Measurements from ENCODE around the gene PIP5K1C.

Gene PIP5K1C

DNA sequence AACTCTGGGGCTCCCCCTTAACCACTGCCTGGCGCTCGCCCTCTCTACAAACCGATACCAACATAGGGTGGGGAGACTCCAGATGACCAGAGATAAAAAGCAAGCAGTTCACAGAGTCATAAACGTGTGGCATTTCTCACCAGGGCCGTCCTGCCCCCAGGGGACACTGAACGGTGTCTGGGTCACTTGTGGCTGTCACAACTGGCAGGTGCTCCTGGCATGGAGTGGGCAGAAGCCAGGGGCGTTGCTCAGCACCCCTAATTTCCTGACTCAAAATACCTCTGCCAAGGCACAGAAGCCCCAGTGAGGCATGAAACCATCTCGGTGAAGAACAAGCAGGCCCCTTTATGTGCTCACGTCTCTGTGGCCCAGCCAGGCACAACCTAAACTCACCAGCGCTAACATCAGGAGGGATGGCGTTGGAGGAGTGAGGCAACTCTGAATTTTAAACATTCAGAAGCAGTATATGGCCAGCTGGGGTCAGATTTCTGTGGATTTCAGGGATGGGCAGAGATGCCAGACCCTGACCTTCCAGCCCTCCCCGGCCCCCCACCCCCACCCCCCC lies 1.8 kb downstream of the PIP5K1C start:
- Histone ChIP-seq H3K27ac (peak overlapping the region; percentile 82 to 97), H3K4me3 (peak overlapping the region; percentile 99)
- no peak for DNase-seq (ENCODE audit: low spot score)
- TF ChIP-seq, protein P1, sequence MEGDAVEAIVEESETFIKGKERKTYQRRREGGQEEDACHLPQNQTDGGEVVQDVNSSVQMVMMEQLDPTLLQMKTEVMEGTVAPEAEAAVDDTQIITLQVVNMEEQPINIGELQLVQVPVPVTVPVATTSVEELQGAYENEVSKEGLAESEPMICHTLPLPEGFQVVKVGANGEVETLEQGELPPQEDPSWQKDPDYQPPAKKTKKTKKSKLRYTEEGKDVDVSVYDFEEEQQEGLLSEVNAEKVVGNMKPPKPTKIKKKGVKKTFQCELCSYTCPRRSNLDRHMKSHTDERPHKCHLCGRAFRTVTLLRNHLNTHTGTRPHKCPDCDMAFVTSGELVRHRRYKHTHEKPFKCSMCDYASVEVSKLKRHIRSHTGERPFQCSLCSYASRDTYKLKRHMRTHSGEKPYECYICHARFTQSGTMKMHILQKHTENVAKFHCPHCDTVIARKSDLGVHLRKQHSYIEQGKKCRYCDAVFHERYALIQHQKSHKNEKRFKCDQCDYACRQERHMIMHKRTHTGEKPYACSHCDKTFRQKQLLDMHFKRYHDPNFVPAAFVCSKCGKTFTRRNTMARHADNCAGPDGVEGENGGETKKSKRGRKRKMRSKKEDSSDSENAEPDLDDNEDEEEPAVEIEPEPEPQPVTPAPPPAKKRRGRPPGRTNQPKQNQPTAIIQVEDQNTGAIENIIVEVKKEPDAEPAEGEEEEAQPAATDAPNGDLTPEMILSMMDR (IDR thresholded peaks at IDR 0.05), result no peak

DNA sequence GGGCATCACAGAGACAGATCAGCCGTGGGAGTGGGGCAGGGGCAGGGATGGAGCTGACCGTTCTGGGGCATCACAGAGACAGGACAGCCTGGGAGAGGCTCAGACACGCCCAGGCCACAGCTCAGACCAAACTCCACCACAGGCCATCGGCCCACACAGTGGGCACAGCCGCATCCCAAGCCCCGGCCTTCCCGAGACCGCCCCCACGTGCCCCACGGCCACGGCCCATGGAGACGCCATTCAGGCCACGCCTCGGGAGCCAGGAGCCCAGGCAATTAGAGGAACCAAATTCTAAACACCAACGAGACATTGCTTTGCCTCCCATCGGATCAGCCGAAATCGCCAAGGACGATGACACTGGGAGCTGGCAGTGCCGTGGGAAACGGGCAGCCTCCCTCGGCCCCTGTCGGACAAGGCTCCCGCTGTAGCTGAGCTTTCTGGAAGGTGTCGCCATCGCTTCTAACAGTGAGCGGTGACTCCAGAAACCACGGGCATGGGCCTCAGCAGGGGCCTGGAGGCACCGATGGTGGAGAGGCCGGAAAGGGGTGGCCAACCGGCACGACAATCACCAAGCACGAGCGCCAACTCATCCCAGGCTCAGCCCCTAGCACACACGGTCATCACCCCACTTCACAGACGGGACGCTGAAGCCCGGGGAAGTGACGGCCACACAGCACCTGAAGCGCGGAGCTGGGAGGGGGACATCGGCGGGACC lies 2.4 kb downstream of the PIP5K1C start:
- H3K27ac ChIP-seq, result peak overlapping the region; percentile 82 to 97
- H3K4me3 ChIP-seq, result peak overlapping the region; percentile 99

DNA sequence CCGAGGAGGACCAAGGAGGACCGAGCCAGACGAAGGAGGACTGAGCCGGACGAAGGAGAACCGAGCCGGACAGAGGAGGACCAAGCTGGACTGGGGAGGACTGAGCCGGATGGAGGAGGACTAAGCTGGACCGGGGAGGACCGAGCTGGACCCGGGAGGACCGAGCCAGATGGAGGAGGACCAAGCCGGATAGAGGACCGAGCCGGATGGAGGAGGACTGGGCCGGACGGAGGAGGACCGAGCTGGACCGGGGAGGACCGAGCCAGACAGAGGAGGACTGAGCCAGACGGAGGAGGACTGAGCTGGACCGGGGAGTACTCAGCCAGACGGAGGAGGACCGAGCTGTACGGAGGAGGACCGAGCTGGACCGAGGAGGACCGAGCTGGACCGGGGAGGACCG lies 3.2 kb downstream of the PIP5K1C start:
- DNase-seq (ENCODE audit: low spot score), result no peak

More for the DNA sequence above, 2.4 kb downstream of the PIP5K1C start:
- no peak for DNase-seq (ENCODE audit: low spot score)
- TF ChIP-seq, protein P1 (IDR thresholded peaks at IDR 0.05), result no peak

DNA sequence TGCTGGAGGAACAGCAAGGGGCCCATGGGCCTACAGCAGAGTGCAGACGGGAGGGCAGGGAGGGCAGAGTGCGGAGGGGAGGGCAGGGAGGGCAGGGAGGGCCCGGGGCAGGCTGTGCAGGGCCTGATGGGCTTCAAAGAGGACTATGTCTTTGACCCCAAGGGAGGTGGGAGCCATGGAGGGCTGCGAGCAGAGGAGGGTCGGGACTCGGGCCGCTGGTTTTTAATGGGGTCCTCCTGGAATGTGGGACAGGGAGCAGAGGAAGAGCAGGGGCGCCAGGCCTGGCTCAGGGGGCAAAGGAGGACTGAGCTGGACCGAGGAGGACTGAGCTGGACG lies 3.6 kb downstream of the PIP5K1C start:
- Histone ChIP-seq H3K27ac (no peak overlapping the region), H3K4me3 (no peak overlapping the region)
- TF ChIP-seq, protein P1 (IDR thresholded peaks at IDR 0.05), result no peak
- no peak for DNase-seq (ENCODE audit: low spot score)

More for the DNA sequence above, 3.2 kb downstream of the PIP5K1C start:
- H3K27ac ChIP-seq, result no peak overlapping the region
- no peak overlapping the region for H3K4me3 ChIP-seq
- TF ChIP-seq, protein P1 (IDR thresholded peaks at IDR 0.05), result no peak

DNA sequence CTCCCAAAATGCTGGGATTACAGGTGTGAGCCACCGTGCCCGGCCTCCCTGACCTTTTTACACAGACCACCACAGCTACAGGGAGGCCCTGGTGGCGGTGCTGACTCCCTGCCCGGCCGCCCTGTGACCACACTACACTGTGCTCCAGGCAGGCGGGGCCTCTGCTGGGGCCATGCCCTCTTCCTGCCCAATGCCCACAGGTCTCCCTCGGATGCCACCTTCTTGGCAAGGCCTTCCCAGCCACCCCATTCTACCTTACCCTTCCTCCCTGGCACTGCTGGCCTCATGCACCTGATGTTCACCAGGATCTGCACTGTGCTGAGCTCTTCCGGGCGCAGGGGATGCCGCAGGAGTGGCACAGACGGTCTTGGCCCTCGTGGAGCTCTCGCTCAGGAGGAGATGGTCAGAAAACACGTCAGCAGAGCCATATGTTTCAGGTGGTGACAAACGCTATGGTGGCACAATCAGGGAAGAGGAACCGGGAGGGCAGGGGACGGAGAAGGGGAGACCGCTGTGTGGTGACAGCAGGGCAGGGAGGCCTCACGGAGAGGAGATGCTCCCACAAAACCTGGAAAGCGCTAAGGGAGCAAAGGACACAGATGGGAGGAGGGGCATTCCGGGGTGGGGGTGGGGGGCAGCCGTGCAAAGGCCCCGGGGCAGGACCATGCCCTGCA lies 4.1 kb downstream of the PIP5K1C start:
- DNase-seq (ENCODE audit: low spot score), result no peak
- TF ChIP-seq, protein P1 (IDR thresholded peaks at IDR 0.05), result no peak
- H3K4me3 ChIP-seq, result no peak overlapping the region
- no peak overlapping the region for H3K27ac ChIP-seq

DNA sequence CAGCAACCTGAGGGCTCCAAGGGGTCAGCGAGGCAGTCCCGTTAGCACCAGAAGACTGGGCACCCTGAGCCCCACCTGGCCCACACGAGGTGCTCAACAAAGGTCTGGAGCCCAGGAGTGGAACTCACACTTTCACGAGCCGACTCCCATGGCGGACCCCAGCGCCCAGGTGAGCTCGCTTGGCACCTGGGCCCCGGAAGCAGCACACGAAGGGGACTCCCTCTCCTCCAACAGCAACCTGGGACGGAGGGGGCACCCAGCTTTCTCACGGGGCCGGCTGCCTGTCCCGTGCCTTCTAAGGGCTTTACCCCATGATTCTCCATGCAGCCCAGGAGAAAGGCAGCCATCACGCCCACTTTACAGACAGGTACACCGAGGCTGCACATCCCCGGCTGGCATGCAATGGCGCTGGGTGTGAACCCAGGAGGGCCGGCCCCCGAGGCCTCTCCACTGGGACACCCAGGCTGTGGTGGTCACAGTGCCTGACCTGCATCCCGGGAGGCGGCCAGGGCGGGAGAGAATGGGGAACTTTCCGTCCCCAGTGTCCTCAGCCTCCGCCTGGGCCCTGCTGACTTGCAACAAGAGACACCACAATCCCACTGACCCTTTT lies 5.0 kb downstream of the PIP5K1C start:
- TF ChIP-seq, protein P1 (IDR thresholded peaks at IDR 0.05), result no peak

More for the DNA sequence above, 5.0 kb downstream of the PIP5K1C start:
- no peak overlapping the region for H3K4me3 ChIP-seq
- H3K27ac ChIP-seq, result no peak overlapping the region
- no peak for DNase-seq (ENCODE audit: low spot score)
